Caco-2 (cell line): ENCODE results near the gene DOCK4. TPM values are rescaled to one million over a fixed set of nuclear protein-coding genes. Genes with fewer than 3 reads are reported as not detected.

Experiments used
- BruUV-seq: library from RNA; stranded (reverse); fragments of 400-500 nt; replicated peaks from 2 replicates; lab custom pipeline; 2021; lab: Mats Ljungman, UMichigan
- CTCF ChIA-PET: fragments of 300-600 bp; sonication (Branson Sonifier 250); formaldehyde crosslinking; loops from one replicate; lab custom pipeline; 2022; ENCODE audit warnings: antibody characterized with exemption; lab: Charles Lee
- POLR2A ChIA-PET: fragments of 300-600 bp; sonication (Branson Sonifier 250); formaldehyde crosslinking; loops from one replicate; lab custom pipeline; 2022; ENCODE audit warnings: antibody characterized with exemption; lab: Charles Lee
- DNase-seq, 2 experiments: peaks; one replicate each; pipeline versions ENCODE4 v3.0.0 to v3.0.0-alpha.2; 2020 to 2022
- H3K27me3 ChIP-seq: replicated peaks from 2 replicates; pipeline ENCODE4 v1.6.0; 2011; ENCODE audit warnings: low read length; ENCODE audit not compliant: control insufficient read depth, insufficient read depth
- H3K36me3 ChIP-seq: 2 replicates; pipeline ENCODE4 v1.5.1; 2011; ENCODE audit warnings: low read length; ENCODE audit not compliant: control insufficient read depth, insufficient read depth
- H3K4me1 ChIP-seq: fragments of 250-450 bp; sonication (Bioruptor Pico); 2 replicates; pipeline ENCODE4 v1.5.1; 2020; ENCODE audit warnings: mild to moderate bottlenecking
- H3K4me3 ChIP-seq: 2 replicates; pipeline ENCODE4 v1.5.1; 2011; ENCODE audit warnings: low read depth, mild to moderate bottlenecking, control low read depth, low read length
- H3K9me3 ChIP-seq: fragments of 250-450 bp; sonication (Bioruptor Pico); 2 replicates; pipeline ENCODE4 v1.5.1; 2020; ENCODE audit warnings: mild to moderate bottlenecking, moderate library complexity
- H3K27ac Mint-ChIP-seq: one replicate; pipeline ENCODE4 v1.8.0; 2022; ENCODE audit warnings: mixed read lengths; ENCODE audit not compliant: unreplicated experiment
- H3K27me3 Mint-ChIP-seq: one replicate; pipeline ENCODE4 v1.8.0; 2022; ENCODE audit warnings: mixed read lengths; ENCODE audit not compliant: insufficient read depth, unreplicated experiment
- H3K36me3 Mint-ChIP-seq: one replicate; pipeline ENCODE4 v1.8.0; 2022; ENCODE audit warnings: mild to moderate bottlenecking, mixed read lengths; ENCODE audit not compliant: insufficient read depth, unreplicated experiment
- H3K4me1 Mint-ChIP-seq: one replicate; pipeline ENCODE4 v1.8.0; 2022; ENCODE audit warnings: low read depth, mixed read lengths; ENCODE audit not compliant: unreplicated experiment
- H3K4me3 Mint-ChIP-seq: one replicate; pipeline ENCODE4 v1.8.0; 2022; ENCODE audit warnings: mild to moderate bottlenecking, moderate library complexity, mixed read lengths; ENCODE audit not compliant: unreplicated experiment
- H3K9me3 Mint-ChIP-seq: one replicate; pipeline ENCODE4 v1.8.0; 2022; ENCODE audit warnings: mixed read lengths; ENCODE audit not compliant: unreplicated experiment
- intact Hi-C: fragments of 100-400 bp; cut with micrococcal nuclease; formaldehyde crosslinking; loops from one replicate; pipeline ENCODE4 v1.10.0; 2022; ENCODE audit not compliant: unreplicated experiment
- total RNA-seq: library from RNA; stranded (reverse); gene quantifications from 2 replicates; pipeline ENCODE4 v1.2.3, GENCODE V29; 2022
- TF ChIP-seq, protein P1 (sequence below), 2 experiments: fragments of 200-600 bp in 1 of 2; IDR thresholded peaks; 1 replicate in 1 of 2; 2 replicates in 1 of 2; pipeline versions ENCODE4 v1.5.1 to v1.8.0; 2011 to 2022; ENCODE audit warnings: antibody characterized with exemption in 1 of 2, control low read depth in 1 of 2, inconsistent platforms in 1 of 2, low read depth in 1 of 2, low read length in 1 of 2, mild to moderate bottlenecking in 1 of 2, moderate library complexity in 1 of 2; ENCODE audit not compliant: insufficient read depth in 1 of 2, severe bottlenecking in 1 of 2, unreplicated experiment in 1 of 2

The DOCK4 gene
- total RNA-seq, 1 experiment from 2014 or later, result 2.0 TPM

DNA sequence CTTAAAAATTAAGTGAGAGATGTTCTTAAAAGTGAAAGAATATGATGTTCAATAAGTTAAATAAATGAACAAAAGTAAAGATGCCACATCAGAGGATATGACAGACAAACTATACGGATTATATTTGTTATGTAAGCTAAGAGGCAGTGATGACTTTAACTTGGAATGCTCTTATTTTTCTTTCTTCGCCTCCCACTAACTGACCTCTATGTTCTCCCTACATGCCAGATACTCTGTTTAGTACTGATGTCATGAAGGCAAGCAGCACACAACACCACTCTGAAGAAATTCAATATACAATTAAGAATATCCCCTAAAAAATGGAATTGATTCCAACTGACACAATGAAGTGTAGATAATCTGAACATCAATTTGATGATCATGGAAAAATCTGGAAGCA is 223.4 kb downstream of the DOCK4 start:
- no peak for DNase-seq
- Mint-ChIP-seq H3K4me3 (no peak overlapping the region), H3K9me3 (no peaks in the 10 kb centered on the region), H3K27ac (no peak overlapping the region), H3K4me1 (no peaks in the 10 kb centered on the region), H3K27me3 (no peaks in the 10 kb centered on the region), H3K36me3 (no peaks in the 10 kb centered on the region)
- H3K4me3 ChIP-seq, result no peak overlapping the region
- POLR2A ChIA-PET, result no interaction called here
- no peaks in the 10 kb centered on the region for H3K36me3 ChIP-seq
- intact Hi-C loops, result no loop called here
- no TSS peak for BruUV-seq
- TF ChIP-seq, protein P1, sequence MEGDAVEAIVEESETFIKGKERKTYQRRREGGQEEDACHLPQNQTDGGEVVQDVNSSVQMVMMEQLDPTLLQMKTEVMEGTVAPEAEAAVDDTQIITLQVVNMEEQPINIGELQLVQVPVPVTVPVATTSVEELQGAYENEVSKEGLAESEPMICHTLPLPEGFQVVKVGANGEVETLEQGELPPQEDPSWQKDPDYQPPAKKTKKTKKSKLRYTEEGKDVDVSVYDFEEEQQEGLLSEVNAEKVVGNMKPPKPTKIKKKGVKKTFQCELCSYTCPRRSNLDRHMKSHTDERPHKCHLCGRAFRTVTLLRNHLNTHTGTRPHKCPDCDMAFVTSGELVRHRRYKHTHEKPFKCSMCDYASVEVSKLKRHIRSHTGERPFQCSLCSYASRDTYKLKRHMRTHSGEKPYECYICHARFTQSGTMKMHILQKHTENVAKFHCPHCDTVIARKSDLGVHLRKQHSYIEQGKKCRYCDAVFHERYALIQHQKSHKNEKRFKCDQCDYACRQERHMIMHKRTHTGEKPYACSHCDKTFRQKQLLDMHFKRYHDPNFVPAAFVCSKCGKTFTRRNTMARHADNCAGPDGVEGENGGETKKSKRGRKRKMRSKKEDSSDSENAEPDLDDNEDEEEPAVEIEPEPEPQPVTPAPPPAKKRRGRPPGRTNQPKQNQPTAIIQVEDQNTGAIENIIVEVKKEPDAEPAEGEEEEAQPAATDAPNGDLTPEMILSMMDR (IDR thresholded peaks at IDR 0.05; ENCODE audit: insufficient read depth in 1 of 2, low read depth in 1 of 2, low read length in 1 of 2, severe bottlenecking in 1 of 2, unreplicated experiment in 1 of 2), result no peak
- H3K9me3 ChIP-seq, result no peaks in the 10 kb centered on the region
- CTCF ChIA-PET, result no interaction called here
- H3K4me1 ChIP-seq, result no peaks in the 10 kb centered on the region
- H3K27me3 ChIP-seq, result no peaks in the 10 kb centered on the region

DNA sequence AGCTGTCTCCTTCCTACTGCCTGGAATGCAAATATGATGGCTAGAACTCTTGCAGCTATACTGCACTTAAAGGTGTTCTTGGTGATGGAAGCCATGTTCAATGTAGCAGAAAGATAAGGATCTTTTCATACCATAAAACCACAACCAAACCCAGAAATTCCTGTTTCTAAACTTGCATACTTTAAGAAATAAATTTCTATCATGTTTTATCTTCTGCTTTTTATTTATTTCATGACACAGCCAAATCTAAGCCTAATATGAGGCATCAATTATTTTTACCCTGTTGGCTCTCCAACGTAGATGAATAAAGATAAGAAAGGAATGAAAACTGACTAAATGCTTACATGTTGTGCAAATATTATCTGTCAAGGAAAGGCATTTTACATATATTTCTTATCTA is 224.1 kb downstream of the DOCK4 start:
- DNase-seq, result no peak
- no peak overlapping the region for H3K4me3 ChIP-seq
- no TSS peak for BruUV-seq
- intact Hi-C loops, result no loop called here
- no peaks in the 10 kb centered on the region for H3K4me1 ChIP-seq
- no peaks in the 10 kb centered on the region for H3K36me3 ChIP-seq
- TF ChIP-seq, protein P1 (IDR thresholded peaks at IDR 0.05; ENCODE audit: insufficient read depth in 1 of 2, low read depth in 1 of 2, low read length in 1 of 2, severe bottlenecking in 1 of 2, unreplicated experiment in 1 of 2), result no peak
- H3K27me3 ChIP-seq, result no peaks in the 10 kb centered on the region
- H3K4me1 Mint-ChIP-seq, result no peaks in the 10 kb centered on the region
- CTCF ChIA-PET, result no interaction called here
- POLR2A ChIA-PET, result no interaction called here
- no peaks in the 10 kb centered on the region for H3K27me3 Mint-ChIP-seq
- no peak overlapping the region for H3K4me3 Mint-ChIP-seq
- no peaks in the 10 kb centered on the region for H3K36me3 Mint-ChIP-seq
- no peaks in the 10 kb centered on the region for H3K9me3 ChIP-seq
- H3K9me3 Mint-ChIP-seq, result no peaks in the 10 kb centered on the region
- H3K27ac Mint-ChIP-seq, result no peak overlapping the region

DNA sequence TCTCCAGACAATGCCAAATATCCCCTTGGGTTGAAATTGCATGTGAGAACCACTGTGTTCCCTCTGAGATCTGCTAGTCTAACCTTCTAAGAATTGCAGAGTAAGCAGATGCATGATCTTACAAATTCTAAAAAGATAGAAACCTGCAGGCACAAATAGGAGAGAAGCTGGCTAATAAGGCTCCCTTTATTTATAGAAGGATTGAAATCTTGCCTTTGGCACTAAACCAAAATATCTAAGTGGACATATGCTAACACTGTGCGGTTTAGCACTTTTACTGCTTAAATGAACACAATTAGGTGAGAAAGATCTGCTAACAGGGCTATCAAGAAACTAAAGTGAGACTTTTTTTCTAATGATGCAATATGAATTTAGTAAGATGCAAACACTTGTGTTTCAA is 225.5 kb downstream of the DOCK4 start:
- BruUV-seq, result no TSS peak
- Mint-ChIP-seq H3K27ac (no peak overlapping the region), H3K36me3 (no peaks in the 10 kb centered on the region), H3K9me3 (no peaks in the 10 kb centered on the region), H3K4me1 (no peaks in the 10 kb centered on the region), H3K4me3 (no peak overlapping the region), H3K27me3 (no peaks in the 10 kb centered on the region)
- Histone ChIP-seq H3K9me3 (no peaks in the 10 kb centered on the region), H3K4me3 (no peak overlapping the region), H3K36me3 (no peaks in the 10 kb centered on the region), H3K4me1 (no peaks in the 10 kb centered on the region), H3K27me3 (no peaks in the 10 kb centered on the region)
- TF ChIP-seq, protein P1 (IDR thresholded peaks at IDR 0.05; ENCODE audit: insufficient read depth in 1 of 2, low read depth in 1 of 2, low read length in 1 of 2, severe bottlenecking in 1 of 2, unreplicated experiment in 1 of 2), result no peak
- intact Hi-C loops, result no loop called here
- ChIA-PET CTCF (no interaction called here), POLR2A (no interaction called here)
- no peak for DNase-seq
